Stimulated activated CD4-positive, alpha-beta T cell treated with anti-CD3 and anti-CD28 coated beads, Interleukin-4, amount 100 ng/mL, for 4 hours (primary cell): ENCODE results near the gene MPP1.

Experiments
- DNase-seq, 2 experiments: peaks; one replicate each; pipeline ENCODE4 v3.0.0-alpha.2; 2020

MPP1 gene

GRCh38 chrX:154774622-154775021 lies 30.7 kb downstream of the MPP1 start:
- DNase-seq = no peak

- DNase-seq = peak; percentile 92 to 96
These were observed 42.6 kb downstream of the MPP1 start, which contains the start of gene DKC1 for GRCh38 chrX:154762537-154763296. TSS of gene DKC1 (plus strand) at chrX:154762864. CDS start at chrX:154762966, 102 bp downstream.

- DNase-seq = no peak
These were observed 43.2 kb downstream of the MPP1 start for GRCh38 chrX:154761977-154762536.

- DNase-seq = no peak
These were observed 46.6 kb downstream of the MPP1 start for GRCh38 chrX:154758696-154759095.

- DNase-seq = no peak
These were observed 53.5 kb downstream of the MPP1 start for GRCh38 chrX:154751669-154752271.

GRCh38 chrX:154751203-154751668 lies 54.0 kb downstream of the MPP1 start:
- DNase-seq = no peak

GRCh38 chrX:154750301-154751202 lies 54.7 kb downstream of the MPP1 start, which contains the start of gene GAB3:
TSS of gene GAB3 (minus strand) at chrX:154751077. CDS start at chrX:154751025, 52 bp downstream.
- peak in 1 of 2 experiments; percentile 35 for DNase-seq

- DNase-seq = no peak
These were observed 55.4 kb downstream of the MPP1 start for GRCh38 chrX:154749856-154750255.

GRCh38 chrX:154748712-154749339 lies 56.5 kb downstream of the MPP1 start:
- DNase-seq = peak in 1 of 2 experiments; percentile 34

GRCh38 chrX:154742613-154743012 lies 62.7 kb downstream of the MPP1 start:
- no peak for DNase-seq

GRCh38 chrX:154739952-154740465 lies 65.3 kb downstream of the MPP1 start:
- no peak for DNase-seq

- peak in 1 of 2 experiments; percentile 35 for DNase-seq
These were observed 67.1 kb downstream of the MPP1 start for GRCh38 chrX:154738011-154738738.

- DNase-seq = no peak
These were observed 68.1 kb downstream of the MPP1 start for GRCh38 chrX:154737136-154737535.

- no peak for DNase-seq
These were observed 69.4 kb downstream of the MPP1 start for GRCh38 chrX:154735695-154736393.

- no peak for DNase-seq
These were observed 71.1 kb downstream of the MPP1 start for GRCh38 chrX:154734061-154734781.

GRCh38 chrX:154733066-154733425 lies 72.2 kb downstream of the MPP1 start:
- DNase-seq = no peak

- no peak for DNase-seq
These were observed 72.7 kb downstream of the MPP1 start for GRCh38 chrX:154732421-154733065.

GRCh38 chrX:154731881-154732280 lies 73.4 kb downstream of the MPP1 start:
- no peak for DNase-seq

GRCh38 chrX:154731184-154731583 lies 74.1 kb downstream of the MPP1 start:
- no peak for DNase-seq
